HL-60 (cell line): ENCODE data around the gene GFAP.

Experiments
- DNase-seq, 2 experiments: peaks; one replicate each; pipeline ENCODE4 v3.0.0-alpha.2; 2010 to 2020; ENCODE audit warnings: low read depth in 1 of 2, low spot score in 1 of 2
- H3K27ac ChIP-seq: fragments of 250-450 bp; sonication (Bioruptor Pico); replicated peaks from 2 replicates; pipeline ENCODE4 v1.5.1; 2020; ENCODE audit warnings: mild to moderate bottlenecking, moderate library complexity
- H3K27me3 ChIP-seq: fragments of 250-450 bp; sonication (Bioruptor Pico); 2 replicates; pipeline ENCODE4 v1.5.1; 2021; ENCODE audit warnings: mild to moderate bottlenecking, moderate library complexity; ENCODE audit not compliant: insufficient read depth, poor library complexity, severe bottlenecking
- H3K4me3 ChIP-seq: replicated peaks from 2 replicates; pipeline ENCODE4 v1.5.1; 2011; ENCODE audit warnings: mild to moderate bottlenecking, control low read depth, low read length; ENCODE audit not compliant: insufficient read depth
- GABPA ChIP-seq: IDR thresholded peaks from 2 replicates; pipeline ENCODE4 v1.6.1; 2012; ENCODE audit warnings: low read depth
- POLR2AphosphoS5 ChIP-seq: IDR thresholded peaks from 2 replicates; pipeline ENCODE4 v1.6.1; 2012; ENCODE audit warnings: low read depth
- SPI1 ChIP-seq: IDR thresholded peaks from 2 replicates; pipeline ENCODE4 v1.6.1; 2012; ENCODE audit warnings: low read depth, mild to moderate bottlenecking, borderline replicate concordance
- TF ChIP-seq, protein P1 (sequence below): IDR thresholded peaks from 2 replicates; pipeline ENCODE4 v1.6.1; 2012; ENCODE audit warnings: low read depth; ENCODE audit not compliant: insufficient replicate concordance
- TF ChIP-seq, protein P2 (sequence below): IDR thresholded peaks from one replicate; pipeline ENCODE4 v1.5.1; 2011; ENCODE audit warnings: low read length, control low read depth, inconsistent platforms; ENCODE audit not compliant: insufficient read depth

The GFAP gene

GRCh38 chr17:44912763-44913544, 2.3 kb downstream of the GFAP start:
- TF ChIP-seq POLR2AphosphoS5 (no peak), SPI1 (no peak), GABPA (no peak)
- TF ChIP-seq, protein P1, sequence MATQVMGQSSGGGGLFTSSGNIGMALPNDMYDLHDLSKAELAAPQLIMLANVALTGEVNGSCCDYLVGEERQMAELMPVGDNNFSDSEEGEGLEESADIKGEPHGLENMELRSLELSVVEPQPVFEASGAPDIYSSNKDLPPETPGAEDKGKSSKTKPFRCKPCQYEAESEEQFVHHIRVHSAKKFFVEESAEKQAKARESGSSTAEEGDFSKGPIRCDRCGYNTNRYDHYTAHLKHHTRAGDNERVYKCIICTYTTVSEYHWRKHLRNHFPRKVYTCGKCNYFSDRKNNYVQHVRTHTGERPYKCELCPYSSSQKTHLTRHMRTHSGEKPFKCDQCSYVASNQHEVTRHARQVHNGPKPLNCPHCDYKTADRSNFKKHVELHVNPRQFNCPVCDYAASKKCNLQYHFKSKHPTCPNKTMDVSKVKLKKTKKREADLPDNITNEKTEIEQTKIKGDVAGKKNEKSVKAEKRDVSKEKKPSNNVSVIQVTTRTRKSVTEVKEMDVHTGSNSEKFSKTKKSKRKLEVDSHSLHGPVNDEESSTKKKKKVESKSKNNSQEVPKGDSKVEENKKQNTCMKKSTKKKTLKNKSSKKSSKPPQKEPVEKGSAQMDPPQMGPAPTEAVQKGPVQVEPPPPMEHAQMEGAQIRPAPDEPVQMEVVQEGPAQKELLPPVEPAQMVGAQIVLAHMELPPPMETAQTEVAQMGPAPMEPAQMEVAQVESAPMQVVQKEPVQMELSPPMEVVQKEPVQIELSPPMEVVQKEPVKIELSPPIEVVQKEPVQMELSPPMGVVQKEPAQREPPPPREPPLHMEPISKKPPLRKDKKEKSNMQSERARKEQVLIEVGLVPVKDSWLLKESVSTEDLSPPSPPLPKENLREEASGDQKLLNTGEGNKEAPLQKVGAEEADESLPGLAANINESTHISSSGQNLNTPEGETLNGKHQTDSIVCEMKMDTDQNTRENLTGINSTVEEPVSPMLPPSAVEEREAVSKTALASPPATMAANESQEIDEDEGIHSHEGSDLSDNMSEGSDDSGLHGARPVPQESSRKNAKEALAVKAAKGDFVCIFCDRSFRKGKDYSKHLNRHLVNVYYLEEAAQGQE, result no peak
- TF ChIP-seq, protein P2, sequence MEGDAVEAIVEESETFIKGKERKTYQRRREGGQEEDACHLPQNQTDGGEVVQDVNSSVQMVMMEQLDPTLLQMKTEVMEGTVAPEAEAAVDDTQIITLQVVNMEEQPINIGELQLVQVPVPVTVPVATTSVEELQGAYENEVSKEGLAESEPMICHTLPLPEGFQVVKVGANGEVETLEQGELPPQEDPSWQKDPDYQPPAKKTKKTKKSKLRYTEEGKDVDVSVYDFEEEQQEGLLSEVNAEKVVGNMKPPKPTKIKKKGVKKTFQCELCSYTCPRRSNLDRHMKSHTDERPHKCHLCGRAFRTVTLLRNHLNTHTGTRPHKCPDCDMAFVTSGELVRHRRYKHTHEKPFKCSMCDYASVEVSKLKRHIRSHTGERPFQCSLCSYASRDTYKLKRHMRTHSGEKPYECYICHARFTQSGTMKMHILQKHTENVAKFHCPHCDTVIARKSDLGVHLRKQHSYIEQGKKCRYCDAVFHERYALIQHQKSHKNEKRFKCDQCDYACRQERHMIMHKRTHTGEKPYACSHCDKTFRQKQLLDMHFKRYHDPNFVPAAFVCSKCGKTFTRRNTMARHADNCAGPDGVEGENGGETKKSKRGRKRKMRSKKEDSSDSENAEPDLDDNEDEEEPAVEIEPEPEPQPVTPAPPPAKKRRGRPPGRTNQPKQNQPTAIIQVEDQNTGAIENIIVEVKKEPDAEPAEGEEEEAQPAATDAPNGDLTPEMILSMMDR, result no peak
- no peak for DNase-seq
- Histone ChIP-seq H3K4me3 (no peak overlapping the region), H3K27me3 (peaks cover 9% of the 10 kb centered on the region), H3K27ac (no peak overlapping the region)

DNA sequence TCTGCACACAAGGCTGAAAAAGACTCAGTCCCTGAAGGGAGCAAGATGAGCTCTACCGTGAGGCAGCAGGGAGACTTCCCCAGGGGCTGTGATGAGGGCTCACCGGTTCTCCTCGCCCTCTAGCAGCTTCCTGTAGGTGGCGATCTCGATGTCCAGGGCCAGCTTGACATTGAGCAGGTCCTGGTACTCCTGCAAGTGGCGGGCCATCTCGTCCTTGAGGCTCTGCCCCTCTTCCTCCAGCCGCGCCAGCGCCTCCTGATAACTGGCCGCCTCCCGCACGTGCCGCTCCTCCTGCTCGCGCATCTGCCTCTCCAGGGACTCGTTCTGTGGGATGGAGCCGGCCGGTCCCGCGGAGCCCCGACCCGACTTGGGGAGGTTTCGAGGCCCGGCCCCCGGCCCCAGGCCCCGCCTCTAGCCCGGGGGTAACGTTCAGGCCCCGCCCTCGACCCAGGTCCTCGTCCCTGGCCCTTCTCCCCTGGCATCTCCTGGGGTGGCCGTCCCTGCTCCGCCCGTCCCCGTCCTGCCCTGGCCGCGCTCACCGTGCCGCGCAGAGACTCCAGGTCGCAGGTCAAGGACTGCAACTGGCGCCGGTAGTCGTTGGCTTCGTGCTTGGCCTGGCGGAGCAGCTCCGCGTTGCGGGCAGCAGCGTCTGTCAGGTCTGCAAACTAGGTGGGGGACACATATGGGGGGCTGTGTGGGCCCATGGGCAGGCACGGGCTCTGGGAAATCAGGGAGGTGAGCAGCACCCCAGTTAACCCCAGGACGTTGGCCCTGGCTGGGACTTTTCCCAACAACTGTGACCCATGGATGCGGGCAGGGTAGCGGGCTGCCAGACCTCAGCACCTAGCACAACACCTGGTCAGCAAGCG, 3.9 kb downstream of the GFAP start:
- no peak overlapping the region for H3K27ac ChIP-seq
- H3K4me3 ChIP-seq, result peak overlapping the region; percentile 6; the same call in 1 of the 2 replicates
- DNase-seq, result peak; percentile 43 to 69
- peaks cover 9% of the 10 kb centered on the region for H3K27me3 ChIP-seq
- TF ChIP-seq GABPA (no peak), SPI1 (no peak)
- TF ChIP-seq, protein P2, result peak; percentile 67

DNA sequence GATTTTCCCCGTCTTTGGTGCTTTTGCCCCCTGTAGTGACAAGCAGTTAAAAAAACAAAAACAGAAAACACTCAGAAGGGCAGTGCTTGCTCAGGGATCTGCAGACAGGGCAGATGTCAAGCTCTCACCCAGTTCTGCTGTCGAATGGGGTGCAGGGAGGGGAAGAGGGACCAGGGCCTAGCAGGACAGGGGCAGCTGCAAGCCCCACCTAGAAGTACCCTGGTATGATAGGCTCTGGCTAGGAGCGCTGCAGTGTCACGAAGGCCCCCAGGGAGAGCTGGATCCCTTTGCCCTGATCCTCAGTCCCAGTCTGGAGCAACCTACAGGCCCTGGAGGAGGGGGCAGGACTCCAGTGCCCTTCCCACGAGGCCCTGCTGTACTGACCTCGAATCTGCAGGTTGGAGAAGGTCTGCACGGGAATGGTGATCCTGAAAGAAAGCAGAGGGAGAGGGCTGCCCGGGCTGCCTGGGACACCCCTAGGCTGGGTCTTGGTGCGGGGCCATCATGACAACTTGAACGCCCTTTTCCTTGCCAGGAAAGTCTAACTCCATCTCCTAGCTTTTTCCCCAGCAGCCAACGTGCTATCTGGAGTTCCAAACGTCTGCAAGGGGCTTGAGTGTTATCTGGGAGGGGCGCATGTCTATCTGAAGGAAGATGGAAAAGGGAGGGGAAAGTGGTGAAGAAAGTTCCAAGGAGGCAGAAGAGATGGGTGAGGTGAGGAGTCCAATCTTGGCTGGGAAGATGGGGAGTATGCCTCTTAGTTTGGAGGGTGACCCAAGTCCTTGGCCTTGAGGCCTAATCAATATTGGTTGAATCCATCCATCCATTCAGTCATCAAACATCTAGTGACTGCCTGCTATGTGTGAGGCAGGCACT, 4.8 kb downstream of the GFAP start:
- Histone ChIP-seq H3K4me3 (no peak overlapping the region), H3K27me3 (peaks cover 9% of the 10 kb centered on the region), H3K27ac (no peak overlapping the region)
- DNase-seq, result no peak
- TF ChIP-seq SPI1 (no peak), POLR2AphosphoS5 (no peak), GABPA (no peak)
- TF ChIP-seq, protein P1, result no peak
- TF ChIP-seq, protein P2, result no peak
